NT2/D1 (cell line): ENCODE results near the gene MCTP1.

Experiments
- DNase-seq: peaks from one replicate; pipeline ENCODE4 v3.0.0-alpha.2; 2011; ENCODE audit warnings: low read depth, low spot score
- H3K27me3 ChIP-seq: 2 replicates; pipeline ENCODE4 v1.6.0; 2011; ENCODE audit warnings: mild to moderate bottlenecking; ENCODE audit not compliant: insufficient read length, insufficient read depth
- H3K36me3 ChIP-seq: 2 replicates; pipeline ENCODE4 v1.6.1; 2011; ENCODE audit warnings: mild to moderate bottlenecking, low read length, mixed read lengths; ENCODE audit not compliant: insufficient read depth, insufficient read length
- H3K4me1 ChIP-seq: 2 replicates; pipeline ENCODE4 v1.5.1; 2011; ENCODE audit not compliant: insufficient read depth, insufficient read length
- H3K4me3 ChIP-seq: 2 replicates; pipeline ENCODE4 v1.5.1; 2011; ENCODE audit warnings: low read depth; ENCODE audit not compliant: insufficient read length
- H3K9ac ChIP-seq: 2 replicates; pipeline ENCODE4 v1.6.0; 2011; ENCODE audit warnings: low read depth; ENCODE audit not compliant: insufficient read length
- H3K9me3 ChIP-seq: 2 replicates; pipeline ENCODE4 v1.5.1; 2011; ENCODE audit warnings: mild to moderate bottlenecking, low read length; ENCODE audit not compliant: insufficient read depth
- SUZ12 ChIP-seq: IDR thresholded peaks from 2 replicates; pipeline ENCODE4 v1.6.1; 2011; ENCODE audit not compliant: insufficient read length, insufficient read depth; ENCODE audit errors: extremely low read depth
- YY1 ChIP-seq: IDR thresholded peaks from 2 replicates; pipeline ENCODE4 v1.6.1; 2011; ENCODE audit not compliant: insufficient read length, insufficient read depth
- ZNF274 ChIP-seq: IDR thresholded peaks from 2 replicates; pipeline ENCODE4 v1.6.1; 2011; ENCODE audit warnings: mild to moderate bottlenecking, low read depth, low read length

The MCTP1 gene

GRCh38 chr5:94941122-94941755 lies 343.7 kb downstream of the MCTP1 start:
- TF ChIP-seq YY1 (no peak), SUZ12 (no peak), ZNF274 (no peak)

DNA sequence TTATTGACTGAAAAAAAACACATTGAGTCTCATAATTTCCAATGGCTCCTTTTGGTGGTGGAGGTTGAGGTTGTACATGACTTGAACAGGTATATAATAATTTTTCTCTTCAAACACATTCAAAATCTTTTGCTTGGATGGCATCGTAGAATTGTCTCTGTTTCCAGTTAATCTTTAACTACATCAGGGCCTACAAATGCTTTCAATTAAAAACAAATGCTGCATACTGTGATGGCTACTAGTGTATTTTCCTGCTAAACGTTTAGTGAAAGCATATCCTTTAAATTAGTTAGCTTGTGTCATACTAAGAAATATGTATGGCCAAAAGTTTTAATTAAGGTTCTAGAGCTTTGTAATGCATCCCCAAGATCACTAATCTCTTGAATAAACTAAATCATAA lies 352.6 kb downstream of the MCTP1 start:
- no peaks in the 10 kb centered on the region for H3K9me3 ChIP-seq
- H3K4me3 ChIP-seq: no peak overlapping the region
- H3K4me1 ChIP-seq: no peaks in the 10 kb centered on the region
- no peaks in the 10 kb centered on the region for H3K27me3 ChIP-seq
- TF ChIP-seq YY1 (no peak), SUZ12 (no peak)
- DNase-seq: no peak
- no peak overlapping the region for H3K9ac ChIP-seq
- no peaks in the 10 kb centered on the region for H3K36me3 ChIP-seq

More at GRCh38 chr5:94941122-94941755, 343.7 kb downstream of the MCTP1 start:
- H3K4me3 ChIP-seq: no peak overlapping the region
- H3K36me3 ChIP-seq: no peaks in the 10 kb centered on the region
- no peaks in the 10 kb centered on the region for H3K4me1 ChIP-seq
- no peaks in the 10 kb centered on the region for H3K27me3 ChIP-seq
- no peak overlapping the region for H3K9ac ChIP-seq
- H3K9me3 ChIP-seq: no peaks in the 10 kb centered on the region
- DNase-seq: no peak

GRCh38 chr5:94928891-94929290 lies 356.0 kb downstream of the MCTP1 start:
- Histone ChIP-seq H3K4me1 (no peaks in the 10 kb centered on the region), H3K36me3 (no peaks in the 10 kb centered on the region), H3K9me3 (no peaks in the 10 kb centered on the region), H3K27me3 (no peaks in the 10 kb centered on the region), H3K9ac (no peak overlapping the region), H3K4me3 (no peak overlapping the region)
- TF ChIP-seq SUZ12: no peak
- TF ChIP-seq YY1: no peak
- TF ChIP-seq ZNF274: no peak
- DNase-seq: no peak

DNA sequence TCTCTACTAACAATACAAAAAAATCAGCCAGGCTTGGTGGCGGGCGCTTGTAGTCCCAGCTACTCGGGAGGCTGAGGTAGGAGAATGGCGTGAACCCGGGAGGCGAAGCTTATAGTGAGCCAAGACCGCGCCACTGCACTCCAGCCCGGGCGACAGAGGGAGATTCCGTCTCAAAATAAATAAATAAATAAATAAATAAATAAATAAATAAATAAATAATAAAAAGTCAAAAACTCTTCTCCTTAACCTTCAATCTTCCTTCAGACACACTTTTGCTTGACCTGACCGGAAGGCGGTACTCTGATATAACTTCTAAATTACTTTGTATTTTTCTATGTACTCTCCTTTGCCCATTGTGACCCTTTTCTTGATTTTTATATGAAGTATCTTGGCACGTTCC lies 364.3 kb downstream of the MCTP1 start:
- H3K27me3 ChIP-seq: no peaks in the 10 kb centered on the region
- H3K36me3 ChIP-seq: no peaks in the 10 kb centered on the region
- no peak overlapping the region for H3K4me3 ChIP-seq
- H3K9me3 ChIP-seq: no peaks in the 10 kb centered on the region
- no peak overlapping the region for H3K9ac ChIP-seq
- TF ChIP-seq YY1 (no peak), ZNF274 (no peak), SUZ12 (no peak)
- no peaks in the 10 kb centered on the region for H3K4me1 ChIP-seq
- DNase-seq: no peak

- no peak overlapping the region for H3K9ac ChIP-seq
- no peaks in the 10 kb centered on the region for H3K27me3 ChIP-seq
- H3K4me1 ChIP-seq: no peaks in the 10 kb centered on the region
- DNase-seq: no peak
- no peak overlapping the region for H3K4me3 ChIP-seq
- no peaks in the 10 kb centered on the region for H3K9me3 ChIP-seq
- TF ChIP-seq YY1: no peak
- TF ChIP-seq ZNF274: no peak
- no peak for TF ChIP-seq SUZ12
- no peaks in the 10 kb centered on the region for H3K36me3 ChIP-seq
These were observed 368.3 kb downstream of the MCTP1 start for GRCh38 chr5:94916619-94917018.

DNA sequence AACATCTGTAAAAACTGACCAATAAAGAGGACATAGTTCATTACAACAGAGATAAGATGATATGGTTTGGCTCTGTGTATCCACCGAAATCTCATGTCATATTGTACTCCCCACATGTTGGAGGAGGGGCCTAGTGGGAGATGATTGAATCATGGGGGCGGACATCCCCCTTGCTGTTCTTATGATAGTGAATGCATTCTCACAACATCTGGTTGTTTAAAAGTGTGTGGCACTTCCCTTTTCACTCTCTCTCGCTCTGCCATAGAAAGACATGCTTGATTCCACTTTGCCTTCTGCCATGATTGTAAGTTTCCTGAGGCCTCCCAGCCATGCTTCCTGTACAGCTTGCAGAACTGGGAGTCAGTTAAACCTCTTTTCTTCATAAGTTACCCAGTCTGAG lies 373.6 kb downstream of the MCTP1 start:
- TF ChIP-seq SUZ12 (no peak), YY1 (no peak), ZNF274 (no peak)
- Histone ChIP-seq H3K9me3 (no peaks in the 10 kb centered on the region), H3K36me3 (no peaks in the 10 kb centered on the region), H3K4me1 (no peaks in the 10 kb centered on the region), H3K4me3 (no peak overlapping the region), H3K9ac (no peak overlapping the region), H3K27me3 (no peaks in the 10 kb centered on the region)
- no peak for DNase-seq

GRCh38 chr5:94910721-94911120 lies 374.2 kb downstream of the MCTP1 start:
- H3K4me1 ChIP-seq: no peaks in the 10 kb centered on the region
- H3K4me3 ChIP-seq: no peak overlapping the region
- no peaks in the 10 kb centered on the region for H3K36me3 ChIP-seq
- no peaks in the 10 kb centered on the region for H3K9me3 ChIP-seq
- TF ChIP-seq ZNF274: no peak
- no peak for TF ChIP-seq SUZ12
- TF ChIP-seq YY1: no peak
- no peaks in the 10 kb centered on the region for H3K27me3 ChIP-seq
- no peak overlapping the region for H3K9ac ChIP-seq
- no peak for DNase-seq
